Testis (tissue), 5 donors: ENCODE results near the gene METTL22. TPM values are rescaled to one million over a fixed set of nuclear protein-coding genes. Genes with fewer than 3 reads are reported as not detected.

Experiments used
- DNase-seq: peaks from one replicate; pipeline ENCODE4 v3.0.0-alpha.2; 2019
- H3K27ac ChIP-seq, 2 donors: fragments of 200-600 bp; sonication (generic); one replicate each; pipeline ENCODE4 v1.5.1; 2019
- H3K27me3 ChIP-seq: fragments of 200-600 bp; sonication (generic); one replicate; pipeline ENCODE4 v1.5.1; 2019
- H3K36me3 ChIP-seq: fragments of 200-600 bp; sonication (generic); one replicate; pipeline ENCODE4 v1.5.1; 2017; ENCODE audit warnings: low read depth; ENCODE audit errors: missing control alignments
- H3K4me1 ChIP-seq: fragments of 200-600 bp; sonication (generic); one replicate; pipeline ENCODE4 v1.5.1; 2019
- H3K4me3 ChIP-seq, 2 donors: fragments of 200-600 bp; sonication (generic); one replicate each; pipeline ENCODE4 v1.5.1; 2017 to 2019
- H3K9me3 ChIP-seq: fragments of 200-600 bp; sonication (generic); one replicate; pipeline ENCODE4 v1.5.1; 2017
- CTCF ChIP-seq, 3 experiments: fragments of 450-650 bp in 2 of 3; fragments of 200-600 bp in 1 of 3; sonication (generic) in 1 of 3; IDR thresholded peaks; one replicate each; pipeline ENCODE4 v1.5.1; 2016 to 2019; ENCODE audit warnings: antibody characterized with exemption in 3 of 3, mild to moderate bottlenecking in 2 of 3, moderate library complexity in 1 of 3
- POLR2A ChIP-seq: fragments of 450-650 bp; IDR thresholded peaks from one replicate; pipeline ENCODE4 v1.6.1; 2017; ENCODE audit warnings: antibody characterized with exemption, mild to moderate bottlenecking, moderate library complexity
- WGBS, 2 donors: methylation state at CpG; one replicate each; pipeline ENCODE4 v1.1.5; 2018; 5-methylcytosine and 5-hydroxymethylcytosine counted together
- intact Hi-C: fragments of 100-400 bp; cut with DNase I; formaldehyde crosslinking; loops from one replicate; pipeline ENCODE4 v1.15.1; 2023; ENCODE audit warnings: low total_unique reads
- long read RNA-seq, 2 donors: transcript quantifications; one replicate each; lab custom pipeline, GENCODE V29; 2026
- polyA plus RNA-seq: library from polyadenylated mRNA; stranded (reverse); fragments of 350-450 nt; fragmentation: Illumina TruSeq; extraction: RNeasy Lipid Tissue Mini Kit (QIAGEN cat#74804); gene quantifications from one replicate; pipeline ENCODE4 v1.2.3, GENCODE V29; 2014; ENCODE audit warnings: low read depth, low replicate concordance; ENCODE audit not compliant: insufficient read depth
- total RNA-seq, 2 donors: library from RNA; depleted of rRNA; stranded (reverse); fragments of >200 nt; gene quantifications; one replicate each; pipeline ENCODE4 v1.2.3, GENCODE V29; 2016

The METTL22 gene
- total RNA-seq (10 to 100 TPM; 74.5 to 93.1 TPM), polyA plus RNA-seq (85.6 TPM)
- long read RNA-seq, donor 1, full-length matches to known transcripts: 4 of 4 reads
- long read RNA-seq, donor 1, partial matches to known transcripts: 0 of 4 reads
- long read RNA-seq, donor 1, other reads (novel, unspliced or antisense): 0 of 4 reads
- long read RNA-seq, donor 2, partial matches to known transcripts: 0 of 1 reads
- long read RNA-seq, donor 2, other reads (novel, unspliced or antisense): 0 of 1 reads

GRCh38 chr16:8621572-8622314, at the start of gene METTL22:
METTL22 (plus strand) TSS chr16:8621698; CDS start chr16:8625666, 3,968 bp downstream.
- Histone ChIP-seq H3K27me3 (no peaks in the 10 kb centered on the region), H3K36me3 (no peaks in the 10 kb centered on the region), H3K4me3 (peak within 1 kb of the TSS; percentile 84 to 99), H3K4me1 (peaks cover 9% of the 10 kb centered on the region), H3K27ac (peak within 1 kb of the TSS; percentile 77 to 82), H3K9me3 (no peaks in the 10 kb centered on the region)
- WGBS, 2 donors: 0% methylated on average over 10 to 29 of the region's 51 CpGs
- intact Hi-C loops: no loop called here
- DNase-seq: peak; percentile 94
- peak; percentile 10 for TF ChIP-seq POLR2A
- TF ChIP-seq CTCF (IDR thresholded peaks at IDR 0.05): no peak

- Histone ChIP-seq H3K4me3 (no peak overlapping the region), H3K4me1 (no peaks in the 10 kb centered on the region), H3K36me3 (no peaks in the 10 kb centered on the region), H3K9me3 (no peaks in the 10 kb centered on the region), H3K27ac (no peak overlapping the region), H3K27me3 (no peaks in the 10 kb centered on the region)
- DNase-seq: no peak
- intact Hi-C loops: no loop called here
- WGBS, 2 donors: 77 to 83% methylated on average over 11 of the region's 11 CpGs
- no peak for TF ChIP-seq CTCF (IDR thresholded peaks at IDR 0.05)
- no peak for TF ChIP-seq POLR2A
Measured at GRCh38 chr16:8572063-8572918, 49.2 kb upstream of the METTL22 start.

GRCh38 chr16:8572919-8573724, 48.4 kb upstream of the METTL22 start:
- H3K9me3 ChIP-seq: no peaks in the 10 kb centered on the region
- H3K36me3 ChIP-seq: no peaks in the 10 kb centered on the region
- H3K27me3 ChIP-seq: no peaks in the 10 kb centered on the region
- intact Hi-C loops: no loop called here
- 32 to 40% methylated on average over 7 of the region's 7 CpGs for WGBS, 2 donors
- no peak overlapping the region for H3K4me3 ChIP-seq
- H3K4me1 ChIP-seq: no peaks in the 10 kb centered on the region
- H3K27ac ChIP-seq: no peak overlapping the region
- peak; percentile 37 for DNase-seq
- no peak for TF ChIP-seq POLR2A
- peak in 2 of 3 experiments; percentile 36 to 46 for TF ChIP-seq CTCF (IDR thresholded peaks at IDR 0.05)

GRCh38 chr16:8575399-8575798, 46.1 kb upstream of the METTL22 start:
- TF ChIP-seq POLR2A (no peak), CTCF (IDR thresholded peaks at IDR 0.05) (no peak)
- H3K4me3 ChIP-seq: no peak overlapping the region
- H3K9me3 ChIP-seq: no peaks in the 10 kb centered on the region
- WGBS, 2 donors: 74 to 88% methylated on average over 2 of the region's 2 CpGs
- H3K27me3 ChIP-seq: no peaks in the 10 kb centered on the region
- H3K4me1 ChIP-seq: no peaks in the 10 kb centered on the region
- intact Hi-C loops: no loop called here
- no peak overlapping the region for H3K27ac ChIP-seq
- no peaks in the 10 kb centered on the region for H3K36me3 ChIP-seq
- no peak for DNase-seq
